Measurements from ENCODE around the gene TBC1D5. TPM values are rescaled to one million over a fixed set of nuclear protein-coding genes. Genes with fewer than 3 reads are reported as not detected.

Gene TBC1D5
- total and polyA plus RNA-seq, 2 donors (not counting 1 experiment from before 2014, with no cell fraction given): 22.6 to 111 TPM

- no peaks in the 10 kb centered on the region for H3K9me3 Mint-ChIP-seq (ENCODE audit: insufficient read depth)
- TF ChIP-seq, protein P1, sequence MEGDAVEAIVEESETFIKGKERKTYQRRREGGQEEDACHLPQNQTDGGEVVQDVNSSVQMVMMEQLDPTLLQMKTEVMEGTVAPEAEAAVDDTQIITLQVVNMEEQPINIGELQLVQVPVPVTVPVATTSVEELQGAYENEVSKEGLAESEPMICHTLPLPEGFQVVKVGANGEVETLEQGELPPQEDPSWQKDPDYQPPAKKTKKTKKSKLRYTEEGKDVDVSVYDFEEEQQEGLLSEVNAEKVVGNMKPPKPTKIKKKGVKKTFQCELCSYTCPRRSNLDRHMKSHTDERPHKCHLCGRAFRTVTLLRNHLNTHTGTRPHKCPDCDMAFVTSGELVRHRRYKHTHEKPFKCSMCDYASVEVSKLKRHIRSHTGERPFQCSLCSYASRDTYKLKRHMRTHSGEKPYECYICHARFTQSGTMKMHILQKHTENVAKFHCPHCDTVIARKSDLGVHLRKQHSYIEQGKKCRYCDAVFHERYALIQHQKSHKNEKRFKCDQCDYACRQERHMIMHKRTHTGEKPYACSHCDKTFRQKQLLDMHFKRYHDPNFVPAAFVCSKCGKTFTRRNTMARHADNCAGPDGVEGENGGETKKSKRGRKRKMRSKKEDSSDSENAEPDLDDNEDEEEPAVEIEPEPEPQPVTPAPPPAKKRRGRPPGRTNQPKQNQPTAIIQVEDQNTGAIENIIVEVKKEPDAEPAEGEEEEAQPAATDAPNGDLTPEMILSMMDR (IDR thresholded peaks at IDR 0.05): no peak
- Histone ChIP-seq H3K36me3 (replicated peaks in 1 of 2; ENCODE audit: control extremely low read depth in 1 of 2, control insufficient read depth in 1 of 2, extremely low read depth in 1 of 2, insufficient read depth in 2 of 2, low read length in 1 of 2) (no peaks in the 10 kb centered on the region), H3K4me1 (ENCODE audit: control insufficient read depth in 2 of 2, insufficient read depth in 2 of 2, low read length in 2 of 2) (peaks cover 18 to 23% of the 10 kb centered on the region in 2 donors), H2AFZ (ENCODE audit: insufficient read depth, low read depth, low read length, poor library complexity, severe bottlenecking) (no peak overlapping the region), H3K4me3 (ENCODE audit: control extremely low read depth in 1 of 5, extremely low read depth in 1 of 5, insufficient read depth in 1 of 5, low read depth in 2 of 5, low read length in 4 of 5) (no peak overlapping the region), H4K20me1 (ENCODE audit: control insufficient read depth, insufficient read depth, low read length, poor library complexity, severe bottlenecking) (peaks cover 3% of the 10 kb centered on the region), H3K79me2 (ENCODE audit: control insufficient read depth, insufficient read depth, low read length) (peaks cover 30% of the 10 kb centered on the region), H3K27me3 (replicated peaks in 1 of 4; ENCODE audit: control extremely low read depth in 1 of 4, control insufficient read depth in 3 of 4, insufficient read depth in 4 of 4, low read length in 3 of 4) (no peaks in the 10 kb centered on the region), H3K4me2 (replicated peaks; ENCODE audit: low read depth, low read length, poor library complexity, severe bottlenecking) (no peak overlapping the region), H3K27ac (ENCODE audit: low read length in 2 of 2) (no peak overlapping the region), H3K9me3 (ENCODE audit: control extremely low read depth in 1 of 3, control insufficient read depth in 2 of 3, insufficient read depth in 1 of 3, low read length in 2 of 3) (no peaks in the 10 kb centered on the region), H3K9ac (ENCODE audit: low read length) (no peak overlapping the region)
- 98% methylated on average over 8 of the region's 8 CpGs for WGBS (ENCODE audit: insufficient coverage)
- ATAC-seq (ENCODE audit: low read depth): no peak
- no peaks in the 10 kb centered on the region for H3K27me3 Mint-ChIP-seq
- no peak for DNase-seq
- ChIA-PET POLR2A (no interaction called here), CTCF (no interaction called here)
- peaks cover 18% of the 10 kb centered on the region for H3K4me1 Mint-ChIP-seq
- H3K27ac Mint-ChIP-seq: no peak overlapping the region
- no peak overlapping the region for H3K4me3 Mint-ChIP-seq
- intact Hi-C loops (cut with micrococcal nuclease): no loop called here
Measured at GRCh38 chr3:17583530-17583929, 158.9 kb downstream of the TBC1D5 start.

DNA sequence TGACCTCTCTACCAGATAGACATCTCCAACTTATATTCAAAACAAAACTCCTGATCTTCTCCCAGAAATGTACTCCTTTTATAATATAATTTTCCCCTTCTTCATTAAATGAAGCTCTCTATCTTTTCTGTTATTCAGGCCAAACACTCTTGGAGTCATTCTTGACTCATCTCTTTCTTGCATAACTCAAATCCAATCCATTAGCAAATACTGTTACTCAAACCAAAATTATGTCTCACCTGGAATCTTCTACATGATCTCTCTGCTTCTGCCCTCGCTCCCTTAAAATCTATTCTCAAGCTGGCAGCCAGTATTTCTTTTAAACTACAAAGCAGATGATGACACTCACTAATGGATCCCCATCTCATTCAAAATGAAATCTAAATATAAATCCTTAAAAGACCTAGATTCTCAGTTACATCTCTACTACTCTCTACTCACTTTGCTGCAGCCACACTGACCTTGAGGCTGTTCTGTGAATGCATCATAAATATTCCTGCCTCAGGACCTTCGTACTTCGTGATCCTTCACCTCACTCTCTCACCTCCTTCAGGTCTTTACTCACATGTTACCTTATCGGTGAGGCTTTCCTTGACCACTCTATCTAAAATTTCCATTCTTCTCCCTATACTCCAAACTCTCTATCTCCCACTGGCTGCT, 160.9 kb downstream of the TBC1D5 start:
- TF ChIP-seq EZH2 (IDR thresholded peaks at IDR 0.05; ENCODE audit: borderline replicate concordance, insufficient read depth, low read depth, low read length, poor library complexity, severe bottlenecking): no peak
- TF ChIP-seq, protein P1 (IDR thresholded peaks at IDR 0.05): no peak
- ChIA-PET POLR2A (no interaction called here), CTCF (interaction anchor here (0.7 to 1.1 kb wide), 2 partner anchors 11 to 64 kb away, joined by 4 read pairs; no protein-coding TSS in a partner anchor)
- H3K36me3 ChIP-seq (replicated peaks in 1 of 2; ENCODE audit: control extremely low read depth in 1 of 2, control insufficient read depth in 1 of 2, extremely low read depth in 1 of 2, insufficient read depth in 2 of 2, low read length in 1 of 2): no peaks in the 10 kb centered on the region
- no peaks in the 10 kb centered on the region for H3K27me3 ChIP-seq (replicated peaks in 1 of 4; ENCODE audit: control extremely low read depth in 1 of 4, control insufficient read depth in 3 of 4, insufficient read depth in 4 of 4, low read length in 3 of 4)
- no peaks in the 10 kb centered on the region for H3K9me3 ChIP-seq (ENCODE audit: control extremely low read depth in 1 of 3, control insufficient read depth in 2 of 3, insufficient read depth in 1 of 3, low read length in 2 of 3)
- Mint-ChIP-seq H3K9me3 (ENCODE audit: insufficient read depth) (no peaks in the 10 kb centered on the region), H3K27me3 (no peaks in the 10 kb centered on the region), H3K4me3 (no peak overlapping the region), H3K27ac (no peak overlapping the region), H3K4me1 (peaks cover 22% of the 10 kb centered on the region)
- ATAC-seq (ENCODE audit: low read depth) (no peak), DNase-seq (no peak)
- no peak overlapping the region for H3K4me2 ChIP-seq (replicated peaks; ENCODE audit: low read depth, low read length, poor library complexity, severe bottlenecking)
- H3K4me3 ChIP-seq (ENCODE audit: control extremely low read depth in 1 of 5, extremely low read depth in 1 of 5, insufficient read depth in 1 of 5, low read depth in 2 of 5, low read length in 4 of 5): no peak overlapping the region
- H2AFZ ChIP-seq (ENCODE audit: insufficient read depth, low read depth, low read length, poor library complexity, severe bottlenecking): no peak overlapping the region
- peaks cover 4% of the 10 kb centered on the region for H4K20me1 ChIP-seq (ENCODE audit: control insufficient read depth, insufficient read depth, low read length, poor library complexity, severe bottlenecking)
- no peak overlapping the region for H3K9ac ChIP-seq (ENCODE audit: low read length)
- no peak overlapping the region for H3K27ac ChIP-seq (ENCODE audit: low read length in 2 of 2)
- 94% methylated on average over 4 of the region's 4 CpGs for WGBS (ENCODE audit: insufficient coverage)
- intact Hi-C loops (cut with micrococcal nuclease): no loop called here
- H3K4me1 ChIP-seq (ENCODE audit: control insufficient read depth in 2 of 2, insufficient read depth in 2 of 2, low read length in 2 of 2): peaks cover 18 to 31% of the 10 kb centered on the region in 2 donors
- H3K79me2 ChIP-seq (ENCODE audit: control insufficient read depth, insufficient read depth, low read length): peaks cover 37% of the 10 kb centered on the region

All from B cell (primary cell).